Stimulated activated naive CD4-positive, alpha-beta T cell (primary cell): Measurements from ENCODE around the gene NFE2L3.

Experiments used
- DNase-seq, 6 experiments: peaks; one replicate each; lab custom pipeline; 2025; lab: John Stamatoyannopoulos, UW

The NFE2L3 gene

DNA sequence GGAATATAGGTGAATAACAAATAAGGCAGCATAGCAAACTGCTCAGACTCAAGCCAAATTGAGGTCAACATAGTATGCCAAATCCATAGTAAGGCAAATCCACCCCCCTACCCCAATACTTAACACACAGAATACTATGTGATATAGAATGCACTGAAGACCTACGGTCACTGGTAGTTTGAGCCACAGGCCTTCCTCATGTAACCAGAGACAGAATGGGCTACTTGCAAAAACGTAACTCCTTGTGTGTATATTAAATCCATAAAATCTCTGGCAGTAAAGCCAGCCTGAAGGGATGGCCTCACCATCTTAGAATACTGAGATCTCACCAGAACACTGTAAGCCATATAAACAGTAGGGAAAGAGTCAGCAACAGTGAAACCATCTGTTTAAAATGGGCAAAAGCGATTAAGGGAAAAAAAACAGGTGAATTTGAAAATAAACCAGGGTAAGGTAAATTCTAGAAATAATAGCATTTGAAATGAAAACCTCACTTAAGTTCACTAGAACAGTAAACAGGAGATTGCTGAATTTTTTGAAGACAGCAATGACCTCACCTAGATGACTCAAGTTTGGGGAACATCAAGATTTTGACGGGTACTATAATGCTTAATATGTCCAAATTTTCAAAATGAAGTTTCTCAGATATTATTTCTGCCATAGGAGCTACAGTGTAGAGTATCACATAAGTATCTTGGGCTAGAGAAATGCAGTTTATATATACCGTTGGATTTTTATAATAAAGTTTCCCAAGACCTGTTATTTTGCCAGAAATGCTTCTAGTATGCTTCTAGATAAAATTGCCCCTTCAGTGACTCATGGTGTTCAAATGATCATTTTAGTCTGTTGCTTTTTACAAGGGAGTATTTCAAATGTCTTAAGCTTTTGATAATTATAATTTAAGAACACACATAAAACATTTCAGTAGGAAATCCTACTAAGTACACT, 34.6 kb downstream of the NFE2L3 start:
- no peak for DNase-seq

DNA sequence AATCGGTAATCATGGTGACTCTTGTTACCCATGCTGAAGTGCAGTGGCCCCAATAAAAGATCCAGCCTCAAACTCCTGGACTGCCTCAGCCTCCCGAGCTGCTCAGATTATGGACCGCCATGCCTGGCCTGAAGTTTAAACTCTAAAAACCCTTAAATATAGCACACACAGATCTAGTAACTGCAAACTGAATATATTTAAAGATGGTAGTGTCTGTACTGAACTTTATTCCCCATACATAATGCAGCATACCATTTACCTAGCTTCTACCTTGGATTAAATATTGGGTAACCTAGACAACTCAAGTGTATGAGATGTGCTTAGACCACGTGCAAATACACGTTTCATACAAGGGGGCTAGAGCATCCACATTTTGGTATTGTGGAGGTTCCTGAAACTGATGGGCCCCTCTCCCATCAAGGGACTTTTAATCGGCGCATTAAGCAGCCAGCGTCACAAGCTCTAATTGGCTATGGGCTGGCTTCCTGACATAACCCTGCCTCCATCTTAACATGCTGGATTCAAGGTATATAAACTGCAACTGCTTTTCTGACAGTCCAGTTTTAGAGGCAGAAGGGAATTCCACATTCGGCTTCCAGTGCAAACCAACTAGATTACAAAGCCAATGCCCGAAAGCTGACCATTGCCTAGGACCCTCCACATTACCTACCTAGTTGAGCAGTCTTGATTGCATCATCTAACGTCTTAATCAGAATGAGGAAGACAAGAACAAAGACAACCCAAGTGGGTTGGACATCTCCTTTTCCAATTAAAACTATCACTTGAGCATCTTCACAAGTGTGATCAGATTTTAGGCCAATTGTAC, 35.6 kb downstream of the NFE2L3 start:
- DNase-seq = no peak

DNA sequence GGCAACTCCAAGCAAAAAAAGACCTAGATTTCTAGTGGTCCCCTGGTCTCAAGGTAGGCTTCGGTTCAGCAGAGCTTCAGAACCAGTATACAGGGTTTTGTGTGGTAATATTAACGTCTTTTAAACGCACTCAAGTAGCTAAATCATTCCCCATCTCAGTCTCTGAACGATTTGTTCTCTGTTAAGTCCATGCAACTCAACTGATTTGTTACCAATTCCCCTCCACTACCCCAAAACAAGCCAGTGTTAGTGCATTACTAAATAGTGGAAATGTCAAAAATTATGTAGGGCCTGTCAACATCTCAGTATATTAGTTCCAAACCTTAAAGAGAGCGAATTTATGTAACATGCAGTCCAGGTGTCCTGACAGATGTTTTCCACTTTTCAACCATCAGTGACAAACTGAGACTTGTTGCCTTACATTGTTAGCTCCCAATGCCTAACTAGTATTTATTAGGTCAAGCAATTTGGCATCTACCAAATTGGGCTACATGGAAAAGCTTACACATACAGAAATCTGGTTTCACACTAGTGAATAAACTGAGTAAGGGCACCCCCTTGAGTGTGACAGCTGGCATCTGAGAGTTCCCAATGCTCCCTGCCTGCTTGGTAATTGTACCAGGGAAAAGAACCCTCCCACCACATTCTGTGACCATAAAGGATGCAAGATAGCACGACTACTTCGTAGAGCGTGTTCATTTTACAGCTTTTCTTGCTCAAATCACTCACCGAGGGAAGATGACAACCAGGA, 36.4 kb downstream of the NFE2L3 start:
- no peak for DNase-seq

DNA sequence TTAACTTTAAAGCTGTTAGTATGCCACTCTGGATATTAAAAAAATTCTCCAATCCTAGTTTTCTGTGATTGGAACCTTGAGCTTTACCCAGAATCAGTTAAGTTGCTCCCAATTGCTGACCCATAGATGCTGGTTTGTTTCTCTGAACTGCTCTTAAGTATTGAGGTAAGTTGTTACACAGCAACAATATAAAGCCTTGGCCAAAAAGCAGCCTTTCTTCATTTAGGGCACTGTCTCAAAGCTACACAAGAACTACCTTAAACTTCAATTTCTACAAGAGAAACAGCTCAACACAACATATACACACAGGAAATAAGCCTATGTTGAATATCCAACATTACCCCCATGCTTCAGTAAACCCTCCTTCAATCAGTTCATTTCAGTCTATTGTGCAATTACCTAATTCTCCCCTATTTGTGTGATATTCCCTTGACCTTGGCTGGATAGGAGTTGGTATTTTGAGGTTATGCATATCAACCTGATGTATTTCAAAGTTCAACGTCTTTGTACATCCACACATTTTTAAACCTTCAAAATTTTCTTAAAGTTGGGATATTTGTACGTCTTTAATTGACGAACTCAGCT, 37.1 kb downstream of the NFE2L3 start:
- no peak for DNase-seq

DNA sequence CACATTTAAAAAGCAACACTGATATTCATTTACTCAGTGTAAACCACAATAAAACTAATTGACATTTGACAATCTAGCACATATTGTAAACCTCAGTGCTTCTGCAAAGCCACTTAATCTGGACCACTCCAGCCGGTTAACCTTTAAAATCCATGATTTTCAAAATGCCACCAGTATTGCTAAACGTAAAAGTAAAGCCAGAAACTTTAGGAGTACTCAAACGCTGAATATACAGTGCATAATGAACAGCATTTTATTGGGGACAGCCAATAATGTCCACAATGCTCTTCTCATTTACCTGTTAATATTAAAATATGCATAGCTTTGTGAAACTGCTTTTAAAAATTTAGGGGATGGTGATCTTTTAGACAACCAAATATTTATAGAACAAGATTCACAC, 37.7 kb downstream of the NFE2L3 start:
- DNase-seq = no peak

DNA sequence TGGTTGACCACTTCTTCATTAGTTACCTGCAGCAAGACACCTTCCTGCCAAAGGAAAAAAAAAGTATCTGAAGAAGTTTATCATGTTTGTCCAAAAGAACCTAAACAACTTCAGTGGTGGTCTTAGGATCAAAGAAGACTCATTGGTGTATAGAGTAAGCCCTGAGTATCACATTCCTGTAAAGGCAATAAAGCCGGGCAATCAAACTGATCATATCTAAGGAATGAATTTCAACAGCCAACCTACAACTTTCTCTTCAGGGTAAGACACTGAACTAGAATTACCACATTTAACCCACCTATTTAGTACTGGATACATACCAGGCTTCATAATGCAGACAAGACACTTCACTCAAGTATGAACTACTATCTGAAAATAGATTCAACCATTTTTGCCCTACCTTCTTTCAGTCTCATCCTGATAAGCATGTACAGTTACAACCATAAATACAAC, 38.4 kb downstream of the NFE2L3 start:
- DNase-seq = no peak

DNA sequence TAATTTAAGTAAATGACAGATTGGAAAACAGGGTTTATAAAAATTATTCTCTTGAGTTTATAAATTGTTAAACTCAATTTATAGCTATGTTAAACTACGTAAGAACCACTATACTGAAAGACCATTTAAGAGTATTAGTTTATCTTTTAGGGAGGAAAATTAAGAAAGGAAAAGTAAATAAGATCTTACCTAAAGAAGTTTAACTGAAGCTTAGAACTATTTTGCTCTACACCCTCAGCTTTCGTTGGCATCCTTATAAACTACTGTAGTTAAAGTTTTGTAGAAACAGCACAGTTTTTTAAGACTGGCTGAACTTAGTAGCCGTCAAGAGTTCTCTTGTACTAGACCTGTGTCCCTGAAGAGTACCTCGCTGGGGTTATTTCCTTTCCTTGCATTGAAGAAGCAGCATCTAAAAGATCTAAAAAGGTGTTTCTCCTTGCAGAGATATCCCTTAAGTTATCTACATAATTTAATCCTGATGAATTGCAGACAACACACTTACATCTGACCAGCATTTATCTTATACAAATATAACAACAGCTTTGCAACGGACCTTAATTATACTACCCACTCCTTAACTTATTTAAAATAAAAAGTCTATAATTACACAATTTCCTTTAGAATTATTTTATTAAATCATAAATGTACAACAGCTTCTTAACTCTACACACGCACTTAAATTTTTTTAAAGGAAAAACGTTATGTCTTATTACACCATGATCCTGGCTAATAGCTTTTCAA, 39.4 kb downstream of the NFE2L3 start:
- no peak for DNase-seq

DNA sequence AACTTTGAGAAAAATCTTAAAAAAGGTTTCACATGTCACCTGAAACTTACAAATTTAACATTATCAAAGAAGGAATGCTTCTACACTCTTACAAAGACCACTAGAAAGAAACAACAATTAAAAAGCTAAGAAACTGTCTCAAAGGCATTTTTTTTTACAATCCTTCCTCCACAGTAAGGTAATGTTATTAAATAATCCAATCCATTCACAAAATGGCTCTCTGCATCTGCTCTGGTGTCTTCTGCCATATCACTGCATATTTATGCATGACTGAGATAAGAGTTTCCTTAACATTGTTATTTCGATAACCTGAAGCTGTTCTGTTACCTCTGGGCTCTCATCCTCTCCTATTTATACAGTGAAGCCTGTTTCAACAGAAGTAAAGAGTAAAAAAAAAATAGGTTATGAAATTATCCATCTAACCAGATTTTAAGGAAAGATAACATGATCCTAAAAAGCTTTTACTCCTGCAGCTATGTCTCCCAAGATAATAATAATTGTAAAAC, 40.0 kb downstream of the NFE2L3 start:
- no peak for DNase-seq

DNA sequence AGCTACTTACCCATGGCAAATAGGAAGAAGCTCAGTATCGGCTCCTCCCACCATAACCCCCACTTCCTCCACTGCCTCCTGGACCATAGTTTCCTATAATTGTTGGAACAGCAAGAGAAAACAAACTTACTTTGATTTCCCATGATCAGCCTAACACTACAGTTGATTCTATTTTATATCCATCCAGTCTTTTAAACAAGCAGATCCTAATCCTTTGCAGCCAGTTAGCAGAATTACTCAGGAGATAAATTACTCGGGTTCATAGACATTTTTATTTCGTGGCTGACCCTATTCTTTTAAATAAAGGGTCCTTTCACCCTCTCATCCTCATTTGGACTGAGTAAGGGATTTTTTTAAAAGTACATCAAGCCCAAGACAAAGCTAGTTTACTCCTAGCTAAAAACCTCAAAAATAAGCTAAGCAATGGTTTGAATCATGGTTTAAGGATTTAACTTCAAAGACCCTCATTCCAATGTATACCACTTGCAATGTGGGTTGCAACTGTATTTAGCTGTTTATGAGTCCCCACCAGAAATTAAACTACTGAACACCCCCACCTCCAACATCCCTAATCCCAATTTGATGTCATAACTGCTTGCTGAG, 40.6 kb downstream of the NFE2L3 start:
- DNase-seq = no peak

DNA sequence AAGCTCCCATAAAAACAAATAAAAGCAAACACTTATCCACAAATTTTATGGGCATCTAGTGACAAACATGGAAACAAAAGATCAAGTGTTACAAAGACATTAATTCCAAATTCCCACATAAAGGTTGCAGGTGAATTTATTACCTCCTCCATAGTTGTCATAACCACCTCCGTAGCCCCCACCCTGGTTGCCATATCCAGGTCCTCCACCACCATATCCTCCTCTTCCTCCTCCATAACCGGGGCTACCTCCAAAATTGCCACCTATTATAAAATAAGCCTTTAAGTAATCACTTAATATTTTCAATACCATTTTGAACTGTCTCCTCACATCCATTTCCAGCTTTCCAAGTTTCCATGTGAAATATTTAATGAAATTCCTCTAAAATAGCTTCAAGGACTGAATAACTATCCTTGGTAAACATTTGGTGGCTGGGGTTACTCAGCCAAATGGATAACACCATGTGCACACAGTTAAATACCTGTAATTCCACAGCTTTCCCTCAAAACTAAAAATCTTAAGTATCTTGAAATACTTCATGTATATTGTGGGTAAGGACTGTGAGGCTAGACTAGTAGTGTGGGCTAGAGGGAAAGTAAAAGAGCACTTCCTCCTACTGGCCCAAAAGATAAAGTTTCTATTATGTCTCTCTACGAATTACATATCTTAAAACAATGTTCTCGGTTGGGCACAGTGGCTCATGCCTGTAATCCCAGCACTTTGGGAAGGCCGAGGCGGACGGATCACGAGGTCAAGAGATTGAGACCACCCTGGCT, 41.6 kb downstream of the NFE2L3 start:
- DNase-seq = no peak

DNA sequence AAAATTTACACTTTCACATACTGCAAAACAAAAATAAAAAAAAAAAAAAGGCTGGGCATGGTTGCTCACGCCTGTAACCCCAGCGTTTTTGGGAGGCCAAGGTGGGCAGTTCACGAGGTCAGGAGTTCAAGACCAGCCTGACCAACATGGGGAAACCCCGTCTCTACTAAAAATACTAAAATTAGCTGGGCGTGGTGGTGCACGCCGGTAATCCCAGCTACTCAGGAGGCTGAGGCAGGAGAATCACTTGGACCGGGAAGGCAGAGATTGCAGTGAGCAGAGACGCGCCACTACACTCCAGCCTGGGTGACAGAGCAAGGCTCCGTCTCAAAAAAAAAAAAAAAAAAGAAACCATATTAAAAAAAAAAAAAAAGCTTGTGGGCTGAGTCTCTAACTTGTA, 42.8 kb downstream of the NFE2L3 start:
- peak in 1 of 6 experiments; percentile 10 for DNase-seq

DNA sequence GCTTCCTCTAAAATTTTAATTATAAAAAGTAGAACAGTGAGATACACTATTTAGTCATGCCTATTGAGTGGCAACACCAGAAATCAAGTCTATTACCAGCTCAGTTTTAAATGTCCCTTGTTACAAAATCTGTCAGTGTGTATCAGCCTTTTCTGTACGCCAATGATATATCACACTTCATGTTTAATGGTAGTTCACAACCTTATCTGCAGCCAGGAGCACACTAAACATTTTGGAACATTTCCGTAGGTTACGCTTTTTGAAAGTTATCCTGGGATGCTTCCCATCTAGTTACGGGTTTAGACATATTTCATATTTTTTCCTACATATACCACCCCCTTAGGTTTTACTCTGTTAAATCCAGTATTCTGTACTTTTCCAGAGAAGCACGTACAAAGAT, 43.2 kb downstream of the NFE2L3 start:
- no peak for DNase-seq

DNA sequence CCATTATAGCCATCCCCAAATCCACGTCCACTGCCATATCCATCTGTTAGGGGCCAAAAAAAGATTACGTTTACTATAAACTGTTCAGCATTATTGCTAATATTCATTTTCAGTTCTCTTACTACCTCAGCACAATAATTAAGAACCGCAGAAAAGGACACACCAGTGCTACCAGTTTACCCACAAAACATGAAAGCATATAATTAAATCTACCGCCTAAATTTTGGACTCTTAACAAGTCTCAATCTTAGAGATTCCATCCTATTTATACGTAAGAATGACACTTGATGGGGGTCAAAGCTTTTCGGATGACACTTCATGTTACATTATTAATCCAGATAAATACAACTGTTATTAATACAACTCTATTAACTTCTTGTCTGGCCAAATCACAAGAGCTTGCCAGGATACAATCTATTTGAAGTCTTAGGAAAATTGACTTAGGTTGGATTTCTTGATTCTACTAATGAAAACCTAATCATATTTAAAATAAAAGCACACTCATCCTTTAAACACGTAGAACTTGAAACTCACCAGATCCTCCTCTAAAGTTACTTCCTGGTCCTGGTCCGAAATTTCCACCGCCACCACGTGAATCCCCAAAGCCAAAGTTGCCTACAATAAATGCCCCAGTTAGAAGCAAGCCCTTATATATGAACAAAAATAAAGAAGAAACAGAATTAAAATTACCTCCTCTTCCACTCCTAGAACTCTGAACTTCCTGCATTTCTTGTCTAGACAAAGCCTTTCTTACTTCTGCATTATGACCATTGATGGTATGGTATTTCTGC, 44.1 kb downstream of the NFE2L3 start:
- no peak for DNase-seq

DNA sequence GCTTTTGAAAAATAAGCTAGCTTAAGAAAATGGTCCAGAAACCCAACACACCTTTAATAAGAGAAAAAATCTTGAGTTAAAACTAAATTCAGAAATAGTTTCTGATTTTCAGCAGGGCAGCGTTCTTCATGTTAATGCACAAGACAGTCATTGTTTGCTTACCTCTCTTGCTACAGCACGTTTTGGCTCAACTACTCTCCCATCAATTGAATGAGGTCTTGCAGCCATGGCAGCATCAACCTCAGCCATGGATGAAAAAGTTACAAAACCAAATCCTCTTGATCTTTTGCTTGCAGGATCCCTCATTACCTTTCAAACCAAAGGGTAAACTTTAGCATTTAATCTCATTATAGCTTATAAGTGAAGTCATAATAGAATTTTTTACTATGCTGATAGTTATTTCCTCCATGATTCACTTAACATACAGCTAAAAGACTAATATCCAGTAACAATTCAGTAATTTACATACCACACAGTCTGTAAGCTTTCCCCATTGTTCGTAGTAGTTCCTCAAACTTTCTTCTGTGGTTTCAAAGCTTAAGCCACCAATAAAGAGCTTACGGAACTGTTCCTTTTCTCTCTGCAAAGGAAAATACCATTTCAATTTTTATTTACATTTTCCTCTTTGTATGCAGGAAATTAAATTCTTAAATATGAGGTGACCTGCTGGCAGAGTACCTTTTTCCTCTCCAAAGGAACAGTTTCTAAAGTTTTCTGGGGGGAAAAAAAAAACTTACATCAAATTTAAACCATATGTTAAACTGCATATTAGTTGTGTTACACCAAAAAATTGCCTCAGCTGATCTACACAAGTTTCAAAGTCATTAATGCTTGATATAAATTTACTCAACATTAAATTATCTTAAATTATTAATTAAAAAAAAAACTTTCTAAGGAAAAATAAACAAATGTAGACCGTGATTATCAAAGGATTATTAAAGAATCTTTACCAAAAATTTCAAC, 45.4 kb downstream of the NFE2L3 start:
- no peak for DNase-seq

DNA sequence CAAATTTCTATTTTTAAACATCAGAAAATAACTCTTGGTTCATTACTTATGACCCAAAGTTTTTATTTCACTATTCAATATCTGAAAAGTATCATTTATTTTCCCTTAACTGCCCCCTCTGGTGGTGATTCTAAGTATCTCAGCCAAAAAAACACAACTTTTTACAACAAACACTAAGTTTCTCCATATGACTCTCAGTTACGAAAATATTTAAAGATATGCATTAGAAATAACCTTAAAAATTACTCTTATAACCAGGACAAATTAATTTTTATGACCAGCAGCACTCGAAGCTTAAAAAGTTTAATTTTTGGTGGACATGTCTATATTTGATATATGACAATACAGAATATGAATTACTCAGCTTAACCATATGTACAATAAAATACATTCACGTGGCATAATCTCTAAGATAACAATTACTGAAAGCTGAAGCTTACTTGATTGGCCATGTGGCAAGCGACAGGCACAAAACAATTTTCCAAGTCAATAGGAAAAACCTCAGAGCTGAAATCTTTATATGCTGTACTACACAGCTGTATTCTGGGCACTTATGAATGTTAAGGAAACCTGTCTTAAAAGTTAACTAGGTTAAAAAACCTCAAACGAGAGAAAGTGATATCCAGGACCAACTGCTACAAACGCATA, 46.3 kb downstream of the NFE2L3 start:
- DNase-seq = peak in 3 of 6 experiments; percentile 39 to 73 (median 69)

DNA sequence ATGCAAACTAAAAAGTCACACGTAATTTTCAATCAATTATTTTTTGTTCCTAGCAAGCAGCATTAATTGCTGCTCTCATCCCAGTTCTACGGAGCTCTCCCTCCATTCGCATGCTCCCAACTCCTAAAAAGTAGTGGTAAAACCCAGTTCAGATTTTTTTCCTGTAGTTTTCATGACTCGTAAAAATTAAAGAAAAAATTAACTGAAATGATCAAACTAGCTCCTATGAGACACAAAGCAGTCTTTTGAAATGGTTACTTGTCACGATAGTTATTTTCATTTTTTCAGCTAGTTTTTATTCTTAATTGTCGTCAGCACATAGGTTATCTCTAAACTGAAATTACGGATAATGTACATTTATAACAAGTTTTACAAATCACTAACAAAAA, 46.8 kb downstream of the NFE2L3 start:
- DNase-seq = no peak
